Neural cell (in vitro differentiated cells): ENCODE measurements around the gene SP100.

Source experiments
- CTCF ChIP-seq: fragments of 450-650 bp; IDR thresholded peaks from 2 replicates; pipeline ENCODE4 v1.5.1; 2014; ENCODE audit warnings: antibody characterized with exemption, mild to moderate bottlenecking, moderate library complexity; ENCODE audit not compliant: poor library complexity, severe bottlenecking
- EP300 ChIP-seq: fragments of 450-650 bp; conservative IDR thresholded peaks from 2 replicates; pipeline ENCODE4 v1.6.1; 2014; ENCODE audit warnings: antibody characterized with exemption, mild to moderate bottlenecking, moderate library complexity; ENCODE audit not compliant: poor library complexity, severe bottlenecking
- TAF1 ChIP-seq: IDR thresholded peaks from 2 replicates; pipeline ENCODE4 v1.6.1; 2012; ENCODE audit warnings: low read depth

GRCh38 chr2:230494980-230495379, 79.0 kb downstream of the SP100 start:
- TF ChIP-seq CTCF (no peak), TAF1 (no peak), EP300 (no peak)
